K562 (cell line): Measurements from ENCODE around the gene ZNF391. TPM values are rescaled to one million over a fixed set of nuclear protein-coding genes. Genes with fewer than 3 reads are reported as not detected.

ENCODE experiments used
- ATAC-seq: fragments of 200-7000 bp; cut with Tn5 transposase; 3 replicates; pipeline ENCODE4 v1.9.1; 2020; ENCODE audit warnings: moderate library complexity
- BruUV-seq: library from RNA; stranded (reverse); fragments of 400-500 nt; replicated peaks from 2 replicates; lab custom pipeline; 2021; lab: Mats Ljungman, UMichigan
- CTCF ChIA-PET: fragments of 300-600 bp; formaldehyde crosslinking; extraction: SDS; loops from one replicate; lab custom pipeline; 2021; ENCODE audit warnings: low intra/inter-chr PET ratio; lab: Yijun Ruan, JAX
- POLR2A ChIA-PET: fragments of 300-600, 350-650 bp; sonication (Branson Sonifier 250); formaldehyde crosslinking; extraction: SDS; loops from one replicate; lab custom pipeline; 2021; ENCODE audit warnings: antibody characterized with exemption, inconsistent platforms; lab: Yijun Ruan, JAX
- DNase-seq, 4 experiments: peaks; one replicate each; pipeline versions ENCODE4 v3.0.0 to v3.0.0-alpha.2; 2011 to 2018; ENCODE audit warnings: low spot score in 3 of 4, mixed read lengths in 3 of 4; ENCODE audit errors: extremely low read depth in 1 of 4
- FAIRE-seq: peaks from 2 replicates; lab custom pipeline; 2011; peaks lifted over from hg19 to GRCh38; lab: Jason Lieb, UNC
- H2AFZ ChIP-seq: 2 replicates; pipeline ENCODE4 v1.6.0; 2011; ENCODE audit warnings: low read depth, low read length, control low read depth, inconsistent platforms
- H3K27ac ChIP-seq: fragments of 200-600 bp; 3 replicates; pipeline ENCODE4 v1.8.0; 2011; ENCODE audit warnings: low read depth, mild to moderate bottlenecking, control low read depth, inconsistent platforms, low read length, moderate library complexity, mixed read lengths; ENCODE audit errors: extremely low read depth
- H3K27me3 ChIP-seq, 2 experiments: fragments of 300-600 bp in 1 of 2; 2 replicates in 1 of 2; 3 replicates in 1 of 2; pipeline versions ENCODE4 v1.6.0 to v1.8.0; 2011; ENCODE audit warnings: inconsistent platforms in 2 of 2, low read length in 2 of 2, mild to moderate bottlenecking in 1 of 2, mixed read lengths in 1 of 2, moderate library complexity in 1 of 2; ENCODE audit not compliant: control insufficient read depth in 2 of 2, insufficient read depth in 2 of 2
- H3K36me3 ChIP-seq: fragments of 300-600 bp; 3 replicates; pipeline ENCODE4 v1.8.0; 2011; ENCODE audit warnings: mild to moderate bottlenecking, low read length, inconsistent platforms; ENCODE audit not compliant: control insufficient read depth, insufficient read depth
- H3K4me1 ChIP-seq, 2 experiments: fragments of 200-600 bp in 1 of 2; replicated peaks in 1 of 2; 2 replicates in 1 of 2; 3 replicates in 1 of 2; pipeline versions ENCODE4 v1.5.1 to v1.8.0; 2011; ENCODE audit warnings: inconsistent platforms in 2 of 2, low read length in 2 of 2, mild to moderate bottlenecking in 1 of 2, mixed read lengths in 1 of 2, moderate library complexity in 1 of 2; ENCODE audit not compliant: control insufficient read depth in 2 of 2, insufficient read depth in 2 of 2
- H3K4me2 ChIP-seq: 2 replicates; pipeline ENCODE4 v1.6.1; 2011; ENCODE audit warnings: low read length, control low read depth, inconsistent platforms, mixed read lengths; ENCODE audit not compliant: insufficient read depth
- H3K4me3 ChIP-seq: fragments of 200-600 bp; sonication (generic), shearing (Covaris generic); 2 replicates; pipeline ENCODE4 v1.5.1; 2016; ENCODE audit warnings: control low read depth, inconsistent platforms
- H3K79me2 ChIP-seq: fragments of 200-600 bp; 3 replicates; pipeline ENCODE4 v1.8.0; 2011; ENCODE audit warnings: low read length, inconsistent platforms; ENCODE audit not compliant: control insufficient read depth, insufficient read depth
- H3K9ac ChIP-seq, 2 experiments: 2 replicates each; pipeline versions ENCODE4 v1.6.0 to v1.6.1; 2011; ENCODE audit warnings: low read depth in 2 of 2, low read length in 2 of 2, control low read depth in 1 of 2, inconsistent platforms in 1 of 2, mild to moderate bottlenecking in 1 of 2, mixed read lengths in 1 of 2; ENCODE audit not compliant: insufficient read depth in 1 of 2
- H3K9me1 ChIP-seq: one replicate; pipeline ENCODE4 v1.6.0; 2011; ENCODE audit warnings: inconsistent platforms, mild to moderate bottlenecking, low read length, moderate library complexity; ENCODE audit not compliant: control insufficient read depth, insufficient read depth
- H3K9me3 ChIP-seq: replicated peaks from 2 replicates; pipeline ENCODE4 v1.5.1; 2011; ENCODE audit warnings: low read depth, low read length, inconsistent platforms; ENCODE audit not compliant: control insufficient read depth, insufficient read depth
- H4K20me1 ChIP-seq: replicated peaks from 2 replicates; pipeline ENCODE4 v1.6.1; 2011; ENCODE audit warnings: low read length, inconsistent platforms, mixed read lengths; ENCODE audit not compliant: control insufficient read depth, insufficient read depth
- BACH1 ChIP-seq: fragments of 200-800 bp; sonication (Bioruptor generic); IDR thresholded peaks from 2 replicates; pipeline ENCODE4 v1.6.1; 2016; ENCODE audit warnings: missing genetic modification characterization, missing compliant biosample characterization
- E2F3 ChIP-seq: fragments of 250-450 bp; sonication (Bioruptor Pico); IDR thresholded peaks from 2 replicates; pipeline ENCODE4 v1.4.0; 2020; ENCODE audit warnings: mild to moderate bottlenecking
- FOXA3 ChIP-seq, 2 experiments: fragments of 450-650 bp in 1 of 2; sonication (generic) in 1 of 2; formaldehyde crosslinking; IDR thresholded peaks in 1 of 2; conservative IDR thresholded peaks in 1 of 2; 2 replicates each; pipeline versions ENCODE4 v1.4.0 to v1.8.0; 2020 to 2022; ENCODE audit warnings: mild to moderate bottlenecking in 2 of 2, missing genetic modification reagents in 1 of 2
- FOXM1 ChIP-seq, 2 experiments: fragments of 450-650 bp in 1 of 2; sonication (generic) in 1 of 2; formaldehyde crosslinking in 1 of 2; IDR thresholded peaks; 2 replicates each; pipeline versions ENCODE4 v1.6.1 to v1.9.0; 2017 to 2022; ENCODE audit warnings: low read depth in 2 of 2, mild to moderate bottlenecking in 2 of 2, missing genetic modification reagents in 1 of 2, moderate library complexity in 1 of 2
- JUN ChIP-seq, 2 experiments: sonication (generic) in 1 of 2; formaldehyde crosslinking in 1 of 2; IDR thresholded peaks; 2 replicates each; pipeline versions ENCODE4 v1.6.1 to v1.8.0; 2012 to 2022; ENCODE audit warnings: borderline replicate concordance in 2 of 2, mild to moderate bottlenecking in 2 of 2, improper control_type of control experiment in 1 of 2, low read depth in 1 of 2, low read length in 1 of 2, missing genetic modification reagents in 1 of 2
- MCM3 ChIP-seq: fragments of 450-650 bp; IDR thresholded peaks from 2 replicates; pipeline ENCODE4 v1.6.1; 2016
- THAP7 ChIP-seq: fragments of 250-450 bp; sonication (Bioruptor Pico); IDR thresholded peaks from 2 replicates; pipeline ENCODE4 v1.5.0; 2021
- ZNF212 ChIP-seq: fragments of 450-650 bp; formaldehyde crosslinking; IDR thresholded peaks from 2 replicates; pipeline ENCODE4 v1.4.0; 2020; ENCODE audit warnings: mild to moderate bottlenecking
- ZNF282 ChIP-seq: sonication (generic); formaldehyde crosslinking; IDR thresholded peaks from 2 replicates; pipeline ENCODE4 v1.8.1; 2023; ENCODE audit warnings: missing genetic modification reagents
- WGBS: fragments of 100-300 bp; shearing (Covaris generic); methylation state at CpG from one replicate; pipeline ENCODE4 v1.1.6; 2016; ENCODE audit warnings: low coverage, mixed read lengths; ENCODE audit not compliant: insufficient coverage; ENCODE audit errors: missing lambda C conversion rate; 5-methylcytosine and 5-hydroxymethylcytosine counted together
- in situ Hi-C: fragments of 300-500 bp; cut with MboI; formaldehyde crosslinking; loops from 4 replicates; pipeline ENCODE4 v1.15.0; 2018; ENCODE audit warnings: inconsistent platforms, mixed read lengths
- intact Hi-C: fragments of 100-400 bp; cut with micrococcal nuclease; formaldehyde crosslinking; loops from 2 replicates; pipeline ENCODE4 v1.14.2; 2022
- polyA plus RNA-seq, 8 experiments: library from polyadenylated mRNA; depleted of rRNA in 4 of 8; stranded (reverse) in 5 of 8; unstranded in 3 of 8; fragments of >200 nt; fragmentation: Nextera tagmentation in 2 of 8; fragmentation: Illumina TruSeq in 1 of 8; extraction: Ambion mirVana in 2 of 8; extraction: Trizol in 1 of 8; gene quantifications; 2 replicates each; pipeline versions ENCODE4 v1.2.1 to v1.2.3, GENCODE V29; 2011 to 2014; ENCODE audit warnings: inconsistent platforms in 1 of 8, missing spikeins in 1 of 8
- total RNA-seq, 7 experiments: library from RNA; depleted of rRNA in 6 of 7; stranded (reverse); fragments of >200 nt in 6 of 7; fragmentation: Illumina TruSeq in 2 of 7; extraction: Trizol in 2 of 7; gene quantifications; 2 replicates each; pipeline versions ENCODE4 v1.2.1 to v1.2.3, GENCODE V29; 2011 to 2021; ENCODE audit warnings: low replicate concordance in 1 of 7
- TF ChIP-seq, protein P1 (sequence below): fragments of 450-650 bp; IDR thresholded peaks from 2 replicates; pipeline ENCODE4 v1.6.1; 2014; ENCODE audit warnings: low read depth, mild to moderate bottlenecking, moderate library complexity, borderline replicate concordance

The ZNF391 gene
- total and polyA plus RNA-seq, 9 of the 15 experiments (the other 6 are each of a cell fraction or from before 2014, with no cell fraction given), result 2.3 to 10.1 (median 5.8) TPM

- Histone ChIP-seq H3K4me2 (no peak overlapping the region), H3K27ac (no peak overlapping the region), H4K20me1 (no peaks in the 10 kb centered on the region), H3K4me3 (no peak overlapping the region), H3K9me1 (no peaks in the 10 kb centered on the region), H3K79me2 (no peaks in the 10 kb centered on the region), H3K9ac (no peak overlapping the region), H3K27me3 (no peaks in the 10 kb centered on the region), H2AFZ (no peak overlapping the region), H3K9me3 (0 out of 2 replicates have a peak, but pooled peaks cover 3% of the 10 kb centered on the region), H3K4me1 (peaks cover 0 to 4% of the 10 kb centered on the region in 2 experiments; a peak in 1 of 5 replicates), H3K36me3 (no peaks in the 10 kb centered on the region)
- in situ Hi-C loops (no loop called here), intact Hi-C loops (no loop called here)
- DNase-seq, result no peak
- no peak for ATAC-seq
- 0% methylated on average over 1 of the region's 1 CpG for WGBS
- POLR2A ChIA-PET, result no interaction called here
- FAIRE-seq, result no peak
- CTCF ChIA-PET, result no interaction called here
- BruUV-seq, result no TSS peak
- TF ChIP-seq, protein P1, sequence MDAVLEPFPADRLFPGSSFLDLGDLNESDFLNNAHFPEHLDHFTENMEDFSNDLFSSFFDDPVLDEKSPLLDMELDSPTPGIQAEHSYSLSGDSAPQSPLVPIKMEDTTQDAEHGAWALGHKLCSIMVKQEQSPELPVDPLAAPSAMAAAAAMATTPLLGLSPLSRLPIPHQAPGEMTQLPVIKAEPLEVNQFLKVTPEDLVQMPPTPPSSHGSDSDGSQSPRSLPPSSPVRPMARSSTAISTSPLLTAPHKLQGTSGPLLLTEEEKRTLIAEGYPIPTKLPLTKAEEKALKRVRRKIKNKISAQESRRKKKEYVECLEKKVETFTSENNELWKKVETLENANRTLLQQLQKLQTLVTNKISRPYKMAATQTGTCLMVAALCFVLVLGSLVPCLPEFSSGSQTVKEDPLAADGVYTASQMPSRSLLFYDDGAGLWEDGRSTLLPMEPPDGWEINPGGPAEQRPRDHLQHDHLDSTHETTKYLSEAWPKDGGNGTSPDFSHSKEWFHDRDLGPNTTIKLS, result no peak
- TF ChIP-seq BACH1 (tag) (no peak), THAP7 (CRISPR knock-in tag) (no peak), MCM3 (no peak), FOXA3 (CRISPR knock-in tag; conservative IDR thresholded peaks at IDR 0.05 in 1 of 2, IDR thresholded peaks at IDR 0.05 in 1 of 2) (no peak), ZNF212 (no peak), FOXM1 (IDR thresholded peaks at IDR 0.05; ENCODE audit: low read depth) (no peak), FOXM1 (CRISPR knock-in tag; IDR thresholded peaks at IDR 0.05; ENCODE audit: low read depth) (no peak), JUN (IDR thresholded peaks at IDR 0.05; ENCODE audit: borderline replicate concordance, low read depth, low read length) (no peak), JUN (CRISPR knock-in tag; IDR thresholded peaks at IDR 0.05; ENCODE audit: borderline replicate concordance) (no peak), E2F3 (CRISPR knock-in tag) (no peak), ZNF282 (CRISPR knock-in tag) (no peak)
Observed at GRCh38 chr6:27383481-27383880, 5.1 kb upstream of the ZNF391 start.
